ENCODE results near the gene ATF3. TPM values are rescaled to one million over a fixed set of nuclear protein-coding genes. Genes with fewer than 3 reads are reported as not detected.
"Not testable (repeated sequence)": the region's sequence is repeated elsewhere in the genome, so short reads cannot be mapped to it uniquely, and the experiment has no call there.

ATF3 gene
- total RNA-seq, 1 experiment from 2014 or later, result 335 TPM

DNA sequence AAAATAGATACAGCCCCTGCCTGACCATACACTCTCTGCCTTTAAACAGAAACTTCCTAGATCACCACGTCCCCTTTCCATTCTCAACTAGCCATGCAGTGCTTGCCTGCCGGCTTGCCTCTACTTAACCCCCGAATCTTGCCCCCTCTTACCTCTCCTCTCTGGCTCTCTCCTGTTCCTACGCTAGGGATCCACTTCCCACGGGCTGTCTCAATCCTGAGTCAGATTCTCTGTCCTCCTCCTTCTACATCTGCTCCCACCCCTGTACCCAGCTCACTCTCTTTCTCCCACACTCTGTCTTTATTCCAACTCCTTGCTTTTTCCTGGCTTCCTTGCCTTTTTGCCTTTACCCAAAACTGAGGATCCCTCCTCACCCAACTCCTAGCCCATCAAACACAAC, 29.3 kb downstream of the ATF3 start:
- H3K27ac ChIP-seq (ENCODE audit: low read length), result no peak overlapping the region
- H3K9me3 ChIP-seq (ENCODE audit: low read length), result peaks cover 6% of the 10 kb centered on the region; the same call in 1 of the 2 replicates
- no peaks in the 10 kb centered on the region for H3K79me2 ChIP-seq (ENCODE audit: low read length)
- TF ChIP-seq CTCF (conservative IDR thresholded peaks at IDR 0.05; ENCODE audit: low read depth, low read length) (no peak), EZH2phosphoT487 (IDR thresholded peaks at IDR 0.05; ENCODE audit: borderline replicate concordance, low read length) (no peak), EZH2 (IDR thresholded peaks at IDR 0.05; ENCODE audit: low read length, unreplicated experiment) (no peak)
- ATAC-seq (no peak), DNase-seq (no peak)
- H4K20me1 ChIP-seq (ENCODE audit: low read length), result no peaks in the 10 kb centered on the region
- CTCF ChIA-PET, result no interaction called here
- H3K36me3 ChIP-seq (ENCODE audit: low read depth, low read length), result no peaks in the 10 kb centered on the region
- H3F3A ChIP-seq (ENCODE audit: low read length, unreplicated experiment), result no peaks in the 10 kb centered on the region
- no peak overlapping the region for H3K9ac ChIP-seq (ENCODE audit: low read length)
- H2AFZ ChIP-seq (ENCODE audit: low read length), result no peak overlapping the region
- no TSS peak for BruUV-seq (replicated peaks)
- no peak overlapping the region for H3K4me2 ChIP-seq (ENCODE audit: low read length)
- peaks cover 14% of the 10 kb centered on the region for H3K4me1 ChIP-seq (ENCODE audit: insufficient read depth, low read length)
- no peak overlapping the region for H3K4me3 ChIP-seq (ENCODE audit: low read length)
- POLR2A ChIA-PET (ENCODE audit: unreplicated experiment), result no interaction called here
- intact Hi-C loops (cut with micrococcal nuclease), result no loop called here
- no peaks in the 10 kb centered on the region for H3K9me2 ChIP-seq (replicated peaks; ENCODE audit: low read length)
- H3K27me3 ChIP-seq (ENCODE audit: low read length), result peaks cover 31% of the 10 kb centered on the region; the same call in 1 of the 2 replicates

DNA sequence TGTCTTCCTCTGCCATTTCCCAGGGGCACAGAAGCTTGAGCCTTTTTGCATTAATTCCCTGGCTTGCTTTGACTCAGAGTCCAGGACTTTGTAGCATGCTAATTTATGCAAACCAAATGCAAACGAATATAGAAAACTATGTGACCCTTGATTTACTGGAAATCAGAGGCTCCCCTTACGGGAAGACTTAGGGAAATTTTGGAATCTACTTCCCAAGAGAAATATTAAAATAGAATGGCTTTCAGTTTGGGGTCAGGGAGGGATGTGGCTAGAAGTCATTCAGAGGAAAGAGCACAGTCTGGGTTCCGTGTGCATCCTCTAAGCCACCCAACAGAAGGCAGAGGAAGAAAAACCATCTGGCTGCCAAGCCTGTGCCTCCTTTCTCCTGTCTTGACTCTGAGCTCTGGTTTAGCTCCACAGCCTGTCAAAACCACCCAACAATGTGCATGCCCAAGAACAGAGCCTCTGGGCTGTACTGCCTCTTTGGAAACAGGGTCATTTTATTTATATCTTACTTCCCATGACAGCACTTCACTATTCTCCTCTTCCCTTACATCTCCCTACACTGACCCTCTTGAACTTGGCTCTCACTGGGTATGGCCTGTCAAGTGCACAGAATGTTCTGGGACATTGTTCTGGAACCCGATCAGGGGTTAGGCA, 30.1 kb downstream of the ATF3 start:
- no peaks in the 10 kb centered on the region for H3K79me2 ChIP-seq (ENCODE audit: low read length)
- H3K9ac ChIP-seq (ENCODE audit: low read length), result no peak overlapping the region
- peaks cover 31% of the 10 kb centered on the region; the same call in 1 of the 2 replicates for H3K27me3 ChIP-seq (ENCODE audit: low read length)
- no TSS peak for BruUV-seq (replicated peaks)
- peaks cover 6% of the 10 kb centered on the region; the same call in 1 of the 2 replicates for H3K9me3 ChIP-seq (ENCODE audit: low read length)
- ATAC-seq, result no peak
- no peaks in the 10 kb centered on the region for H4K20me1 ChIP-seq (ENCODE audit: low read length)
- no peaks in the 10 kb centered on the region for H3K9me2 ChIP-seq (replicated peaks; ENCODE audit: low read length)
- no peak overlapping the region for H3K4me3 ChIP-seq (ENCODE audit: low read length)
- H3K27ac ChIP-seq (ENCODE audit: low read length), result no peak overlapping the region
- H3K4me2 ChIP-seq (ENCODE audit: low read length), result no peak overlapping the region
- TF ChIP-seq EZH2 (IDR thresholded peaks at IDR 0.05; ENCODE audit: low read length, unreplicated experiment) (no peak), EZH2phosphoT487 (IDR thresholded peaks at IDR 0.05; ENCODE audit: borderline replicate concordance, low read length) (no peak), CTCF (conservative IDR thresholded peaks at IDR 0.05; ENCODE audit: low read depth, low read length) (no peak)
- ChIA-PET CTCF (no interaction called here), POLR2A (ENCODE audit: unreplicated experiment) (no interaction called here)
- intact Hi-C loops (cut with micrococcal nuclease), result no loop called here
- peaks cover 14% of the 10 kb centered on the region for H3K4me1 ChIP-seq (ENCODE audit: insufficient read depth, low read length)
- no peak for DNase-seq
- H3K36me3 ChIP-seq (ENCODE audit: low read depth, low read length), result no peaks in the 10 kb centered on the region
- no peak overlapping the region for H2AFZ ChIP-seq (ENCODE audit: low read length)
- H3F3A ChIP-seq (ENCODE audit: low read length, unreplicated experiment), result no peaks in the 10 kb centered on the region

GRCh38 chr1:212639524-212639923, 31.0 kb downstream of the ATF3 start:
- H4K20me1 ChIP-seq (ENCODE audit: low read length); H3K9me2 ChIP-seq (replicated peaks; ENCODE audit: low read length); H3K9me3 ChIP-seq (ENCODE audit: low read length); H2AFZ ChIP-seq (ENCODE audit: low read length); H3K36me3 ChIP-seq (ENCODE audit: low read depth, low read length); DNase-seq; H3F3A ChIP-seq (ENCODE audit: low read length, unreplicated experiment); intact Hi-C loops (cut with micrococcal nuclease); H3K4me2 ChIP-seq (ENCODE audit: low read length); CTCF ChIA-PET; BruUV-seq (replicated peaks); H3K4me3 ChIP-seq (ENCODE audit: low read length); H3K9ac ChIP-seq (ENCODE audit: low read length); POLR2A ChIA-PET (ENCODE audit: unreplicated experiment); ATAC-seq; H3K27ac ChIP-seq (ENCODE audit: low read length); H3K79me2 ChIP-seq (ENCODE audit: low read length): not testable (repeated sequence)
- peaks cover 14% of the 10 kb centered on the region for H3K4me1 ChIP-seq (ENCODE audit: insufficient read depth, low read length)
- H3K27me3 ChIP-seq (ENCODE audit: low read length), result peaks cover 31% of the 10 kb centered on the region; the same call in 1 of the 2 replicates

Data from PC-3 (cell line).